ENCODE measurements around the gene MRPS18A.

GRCh38 chr6:43635387-43636307 lies 51.9 kb downstream of the MRPS18A start, which contains the start of gene MAD2L1BP:
- TF ChIP-seq, protein P1, sequence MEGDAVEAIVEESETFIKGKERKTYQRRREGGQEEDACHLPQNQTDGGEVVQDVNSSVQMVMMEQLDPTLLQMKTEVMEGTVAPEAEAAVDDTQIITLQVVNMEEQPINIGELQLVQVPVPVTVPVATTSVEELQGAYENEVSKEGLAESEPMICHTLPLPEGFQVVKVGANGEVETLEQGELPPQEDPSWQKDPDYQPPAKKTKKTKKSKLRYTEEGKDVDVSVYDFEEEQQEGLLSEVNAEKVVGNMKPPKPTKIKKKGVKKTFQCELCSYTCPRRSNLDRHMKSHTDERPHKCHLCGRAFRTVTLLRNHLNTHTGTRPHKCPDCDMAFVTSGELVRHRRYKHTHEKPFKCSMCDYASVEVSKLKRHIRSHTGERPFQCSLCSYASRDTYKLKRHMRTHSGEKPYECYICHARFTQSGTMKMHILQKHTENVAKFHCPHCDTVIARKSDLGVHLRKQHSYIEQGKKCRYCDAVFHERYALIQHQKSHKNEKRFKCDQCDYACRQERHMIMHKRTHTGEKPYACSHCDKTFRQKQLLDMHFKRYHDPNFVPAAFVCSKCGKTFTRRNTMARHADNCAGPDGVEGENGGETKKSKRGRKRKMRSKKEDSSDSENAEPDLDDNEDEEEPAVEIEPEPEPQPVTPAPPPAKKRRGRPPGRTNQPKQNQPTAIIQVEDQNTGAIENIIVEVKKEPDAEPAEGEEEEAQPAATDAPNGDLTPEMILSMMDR (conservative IDR thresholded peaks at IDR 0.05; ENCODE audit: low read depth in 2 of 2), result no peak
- TF ChIP-seq CREB1 (CRISPR knock-in tag; IDR thresholded peaks at IDR 0.05; ENCODE audit: low read depth), result 0 out of 2 replicates have a peak, but pooled peaks have one; percentile 40
- TF ChIP-seq EZH2 (IDR thresholded peaks at IDR 0.05; ENCODE audit: low read depth, unreplicated experiment), result no peak
- no peak for TF ChIP-seq ZNF114 (CRISPR knock-in tag; IDR thresholded peaks at IDR 0.05)
- TF ChIP-seq POLR2AphosphoS5 (IDR thresholded peaks at IDR 0.05; ENCODE audit: low read depth), result peak; percentile 97
- peak; percentile 87 for TF ChIP-seq REST (IDR thresholded peaks at IDR 0.05; ENCODE audit: unreplicated experiment)
- TF ChIP-seq EZH2phosphoT487 (IDR thresholded peaks at IDR 0.05; ENCODE audit: unreplicated experiment), result no peak
- TF ChIP-seq ETS1 (IDR thresholded peaks at IDR 0.05), result peak; percentile 47; the same call in 1 of the 2 replicates
- TF ChIP-seq STAT1 (IDR thresholded peaks at IDR 0.05; ENCODE audit: unreplicated experiment), result no peak
- TF ChIP-seq NANOG (IDR thresholded peaks at IDR 0.05; ENCODE audit: borderline replicate concordance), result no peak
- no peak for TF ChIP-seq ZNF331 (CRISPR knock-in tag; IDR thresholded peaks at IDR 0.05; ENCODE audit: low read depth)
- no peak for TF ChIP-seq JUNB (IDR thresholded peaks at IDR 0.05; ENCODE audit: unreplicated experiment)
- TF ChIP-seq, protein P2, sequence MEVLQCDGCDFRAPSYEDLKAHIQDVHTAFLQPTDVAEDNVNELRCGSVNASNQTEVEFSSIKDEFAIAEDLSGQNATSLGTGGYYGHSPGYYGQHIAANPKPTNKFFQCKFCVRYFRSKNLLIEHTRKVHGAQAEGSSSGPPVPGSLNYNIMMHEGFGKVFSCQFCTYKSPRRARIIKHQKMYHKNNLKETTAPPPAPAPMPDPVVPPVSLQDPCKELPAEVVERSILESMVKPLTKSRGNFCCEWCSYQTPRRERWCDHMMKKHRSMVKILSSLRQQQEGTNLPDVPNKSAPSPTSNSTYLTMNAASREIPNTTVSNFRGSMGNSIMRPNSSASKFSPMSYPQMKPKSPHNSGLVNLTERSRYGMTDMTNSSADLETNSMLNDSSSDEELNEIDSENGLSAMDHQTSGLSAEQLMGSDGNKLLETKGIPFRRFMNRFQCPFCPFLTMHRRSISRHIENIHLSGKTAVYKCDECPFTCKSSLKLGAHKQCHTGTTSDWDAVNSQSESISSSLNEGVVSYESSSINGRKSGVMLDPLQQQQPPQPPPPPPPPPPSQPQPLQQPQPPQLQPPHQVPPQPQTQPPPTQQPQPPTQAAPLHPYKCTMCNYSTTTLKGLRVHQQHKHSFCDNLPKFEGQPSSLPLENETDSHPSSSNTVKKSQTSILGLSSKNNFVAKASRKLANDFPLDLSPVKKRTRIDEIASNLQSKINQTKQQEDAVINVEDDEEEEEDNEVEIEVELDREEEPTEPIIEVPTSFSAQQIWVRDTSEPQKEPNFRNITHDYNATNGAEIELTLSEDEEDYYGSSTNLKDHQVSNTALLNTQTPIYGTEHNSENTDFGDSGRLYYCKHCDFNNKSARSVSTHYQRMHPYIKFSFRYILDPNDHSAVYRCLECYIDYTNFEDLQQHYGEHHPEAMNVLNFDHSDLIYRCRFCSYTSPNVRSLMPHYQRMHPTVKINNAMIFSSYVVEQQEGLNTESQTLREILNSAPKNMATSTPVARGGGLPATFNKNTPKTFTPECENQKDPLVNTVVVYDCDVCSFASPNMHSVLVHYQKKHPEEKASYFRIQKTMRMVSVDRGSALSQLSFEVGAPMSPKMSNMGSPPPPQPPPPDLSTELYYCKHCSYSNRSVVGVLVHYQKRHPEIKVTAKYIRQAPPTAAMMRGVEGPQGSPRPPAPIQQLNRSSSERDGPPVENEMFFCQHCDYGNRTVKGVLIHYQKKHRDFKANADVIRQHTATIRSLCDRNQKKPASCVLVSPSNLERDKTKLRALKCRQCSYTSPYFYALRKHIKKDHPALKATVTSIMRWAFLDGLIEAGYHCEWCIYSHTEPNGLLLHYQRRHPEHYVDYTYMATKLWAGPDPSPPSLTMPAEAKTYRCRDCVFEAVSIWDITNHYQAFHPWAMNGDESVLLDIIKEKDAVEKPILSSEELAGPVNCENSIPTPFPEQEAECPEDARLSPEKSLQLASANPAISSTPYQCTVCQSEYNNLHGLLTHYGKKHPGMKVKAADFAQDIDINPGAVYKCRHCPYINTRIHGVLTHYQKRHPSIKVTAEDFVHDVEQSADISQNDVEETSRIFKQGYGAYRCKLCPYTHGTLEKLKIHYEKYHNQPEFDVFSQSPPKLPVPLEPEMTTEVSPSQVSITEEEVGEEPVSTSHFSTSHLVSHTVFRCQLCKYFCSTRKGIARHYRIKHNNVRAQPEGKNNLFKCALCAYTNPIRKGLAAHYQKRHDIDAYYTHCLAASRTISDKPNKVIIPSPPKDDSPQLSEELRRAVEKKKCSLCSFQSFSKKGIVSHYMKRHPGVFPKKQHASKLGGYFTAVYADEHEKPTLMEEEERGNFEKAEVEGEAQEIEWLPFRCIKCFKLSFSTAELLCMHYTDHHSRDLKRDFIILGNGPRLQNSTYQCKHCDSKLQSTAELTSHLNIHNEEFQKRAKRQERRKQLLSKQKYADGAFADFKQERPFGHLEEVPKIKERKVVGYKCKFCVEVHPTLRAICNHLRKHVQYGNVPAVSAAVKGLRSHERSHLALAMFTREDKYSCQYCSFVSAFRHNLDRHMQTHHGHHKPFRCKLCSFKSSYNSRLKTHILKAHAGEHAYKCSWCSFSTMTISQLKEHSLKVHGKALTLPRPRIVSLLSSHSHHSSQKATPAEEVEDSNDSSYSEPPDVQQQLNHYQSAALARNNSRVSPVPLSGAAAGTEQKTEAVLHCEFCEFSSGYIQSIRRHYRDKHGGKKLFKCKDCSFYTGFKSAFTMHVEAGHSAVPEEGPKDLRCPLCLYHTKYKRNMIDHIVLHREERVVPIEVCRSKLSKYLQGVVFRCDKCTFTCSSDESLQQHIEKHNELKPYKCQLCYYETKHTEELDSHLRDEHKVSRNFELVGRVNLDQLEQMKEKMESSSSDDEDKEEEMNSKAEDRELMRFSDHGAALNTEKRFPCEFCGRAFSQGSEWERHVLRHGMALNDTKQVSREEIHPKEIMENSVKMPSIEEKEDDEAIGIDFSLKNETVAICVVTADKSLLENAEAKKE (CRISPR knock-in tag; IDR thresholded peaks at IDR 0.05), result no peak

Data from GM23338 (cell line).